Activated gamma-delta T cell treated with anti-CD3 and anti-CD28 coated beads, Interleukin-2, amount 50 U/mL, for 16 hours (primary cell): Measurements from ENCODE around the gene ADCY9.
A peak's percentile ranks its signal among the peaks of the same experiment; 100 is the strongest.
"Not testable (repeated sequence)": the region's sequence is repeated elsewhere in the genome, so short reads cannot be mapped to it uniquely, and the experiment has no call there.

Source experiments
- DNase-seq: peaks from one replicate; pipeline ENCODE4 v3.0.0-alpha.2; 2020; ENCODE audit warnings: low read depth

ADCY9 gene

GRCh38 chr16:4116325-4117249 is at the start of gene ADCY9:
TSS of gene ADCY9 (minus strand) at chr16:4116442. CDS start at chr16:4115442, 1,000 bp downstream.
- peak; percentile 52 for DNase-seq

GRCh38 chr16:4160658-4161430 is 44.6 kb upstream of the ADCY9 start:
- DNase-seq = no peak

GRCh38 chr16:4159726-4160125 is 43.5 kb upstream of the ADCY9 start:
- DNase-seq = no peak

GRCh38 chr16:4158143-4159093 is 42.2 kb upstream of the ADCY9 start:
- DNase-seq = no peak

GRCh38 chr16:4157376-4157825 is 41.2 kb upstream of the ADCY9 start:
- DNase-seq = no peak

- DNase-seq = not testable (repeated sequence)
Measured at GRCh38 chr16:4156503-4156902, 40.3 kb upstream of the ADCY9 start.

GRCh38 chr16:4153364-4153763 is 37.1 kb upstream of the ADCY9 start:
- DNase-seq = not testable (repeated sequence)

GRCh38 chr16:4152267-4152666 is 36.0 kb upstream of the ADCY9 start:
- DNase-seq = no peak

GRCh38 chr16:4147236-4147635 is 31.0 kb upstream of the ADCY9 start:
- DNase-seq = no peak

GRCh38 chr16:4142268-4142667 is 26.0 kb upstream of the ADCY9 start:
- DNase-seq = no peak

GRCh38 chr16:4141604-4142003 is 25.4 kb upstream of the ADCY9 start:
- DNase-seq = no peak

- no peak for DNase-seq
Measured at GRCh38 chr16:4140652-4141051, 24.4 kb upstream of the ADCY9 start.

- no peak for DNase-seq
Measured at GRCh38 chr16:4139968-4140367, 23.7 kb upstream of the ADCY9 start.

GRCh38 chr16:4138713-4139112 is 22.5 kb upstream of the ADCY9 start:
- DNase-seq = no peak

GRCh38 chr16:4137438-4137837 is 21.2 kb upstream of the ADCY9 start:
- DNase-seq = no peak

- DNase-seq = no peak
Measured at GRCh38 chr16:4136229-4136813, 20.1 kb upstream of the ADCY9 start.

- DNase-seq = no peak
Measured at GRCh38 chr16:4135537-4135936, 19.3 kb upstream of the ADCY9 start.

- no peak for DNase-seq
Measured at GRCh38 chr16:4133897-4134372, 17.7 kb upstream of the ADCY9 start.

- DNase-seq = no peak
Measured at GRCh38 chr16:4131621-4132020, 15.4 kb upstream of the ADCY9 start.

GRCh38 chr16:4124535-4125294 is 8.5 kb upstream of the ADCY9 start:
- no peak for DNase-seq
